Endothelial cell of umbilical vein (primary cell): ENCODE data around the gene CSNK1E. TPM values are rescaled to one million over a fixed set of nuclear protein-coding genes. Genes with fewer than 3 reads are reported as not detected.

Experiments used
- BruUV-seq: library from RNA; stranded (reverse); fragments of 400-500 nt; replicated peaks from 2 replicates; lab custom pipeline; 2021; lab: Mats Ljungman, UMichigan
- CTCF ChIA-PET: fragments of 300-600, 350-600 bp; sonication (Branson Sonifier 250); formaldehyde crosslinking; loops from one replicate; lab custom pipeline; 2021; ENCODE audit warnings: antibody characterized with exemption, inconsistent platforms; lab: Charles Lee
- POLR2A ChIA-PET: fragments of 300-600, 350-600 bp; sonication (Branson Sonifier 250); formaldehyde crosslinking; loops from one replicate; lab custom pipeline; 2021; ENCODE audit warnings: antibody characterized with exemption, inconsistent platforms; lab: Charles Lee
- DNase-seq: peaks from one replicate; pipeline ENCODE4 v3.0.0-alpha.2; 2011; ENCODE audit warnings: low read depth, low spot score
- FAIRE-seq: peaks from 2 replicates; lab custom pipeline; 2011; peaks lifted over from hg19 to GRCh38; lab: Jason Lieb, UNC
- H2AFZ ChIP-seq: 2 replicates; pipeline ENCODE4 v1.6.0; 2012; ENCODE audit warnings: low read depth, low read length, control low read depth, inconsistent platforms
- H3K27ac ChIP-seq: 2 replicates; pipeline ENCODE4 v1.5.1; 2011; ENCODE audit warnings: low read depth, mild to moderate bottlenecking, control low read depth, low read length, moderate library complexity; ENCODE audit not compliant: insufficient read depth
- H3K27me3 ChIP-seq, 2 experiments: 2 replicates each; pipeline versions ENCODE4 v1.6.0 to v1.6.1; 2011; ENCODE audit warnings: low read length in 2 of 2, mixed read lengths in 1 of 2; ENCODE audit not compliant: control insufficient read depth in 2 of 2, insufficient read depth in 2 of 2
- H3K36me3 ChIP-seq, 2 experiments: 2 replicates in 1 of 2; 3 replicates in 1 of 2; pipeline ENCODE4 v1.5.1; 2011; ENCODE audit warnings: low read length in 2 of 2, mild to moderate bottlenecking in 1 of 2, moderate library complexity in 1 of 2; ENCODE audit not compliant: control insufficient read depth in 2 of 2, insufficient read depth in 2 of 2; ENCODE audit errors: extremely low read depth in 1 of 2
- H3K4me1 ChIP-seq: 3 replicates; pipeline ENCODE4 v1.5.1; 2011; ENCODE audit warnings: mild to moderate bottlenecking, low read length; ENCODE audit not compliant: control insufficient read depth, insufficient read depth; ENCODE audit errors: extremely low read depth
- H3K4me2 ChIP-seq: 2 replicates; pipeline ENCODE4 v1.6.1; 2011; ENCODE audit warnings: low read length, control low read depth, mixed read lengths; ENCODE audit not compliant: insufficient read depth
- H3K4me3 ChIP-seq, 3 experiments: fragments of 200-600 bp in 1 of 3; sonication (generic), shearing (Covaris generic) in 1 of 3; replicated peaks in 1 of 3; 2 replicates each; pipeline ENCODE4 v1.5.1; 2011 to 2016; ENCODE audit warnings: control low read depth in 3 of 3, low read length in 3 of 3, mild to moderate bottlenecking in 2 of 3, inconsistent platforms in 1 of 3, low read depth in 1 of 3, moderate library complexity in 1 of 3; ENCODE audit not compliant: insufficient read depth in 1 of 3
- H3K79me2 ChIP-seq: 2 replicates; pipeline ENCODE4 v1.6.0; 2012; ENCODE audit warnings: low read length, inconsistent platforms; ENCODE audit not compliant: control insufficient read depth, insufficient read depth
- H3K9ac ChIP-seq: replicated peaks from 2 replicates; pipeline ENCODE3; 2011; ENCODE audit warnings: low read length, control low read depth; ENCODE audit not compliant: insufficient read depth; ENCODE audit errors: extremely low read depth
- H3K9me1 ChIP-seq: replicated peaks from 3 replicates; pipeline ENCODE4 v1.6.0; 2011; ENCODE audit warnings: mild to moderate bottlenecking, low read length; ENCODE audit not compliant: control insufficient read depth, insufficient read depth; ENCODE audit errors: extremely low read depth
- H3K9me3 ChIP-seq: replicated peaks from 2 replicates; pipeline ENCODE4 v1.5.1; 2012; ENCODE audit warnings: low read length, inconsistent platforms; ENCODE audit not compliant: control insufficient read depth, insufficient read depth
- H4K20me1 ChIP-seq: replicated peaks from 2 replicates; pipeline ENCODE3; 2011; ENCODE audit warnings: mild to moderate bottlenecking, low read length; ENCODE audit not compliant: control insufficient read depth, insufficient read depth; ENCODE audit errors: extremely low read depth
- EZH2 ChIP-seq: IDR thresholded peaks from 2 replicates; pipeline ENCODE4 v1.6.1; 2012; ENCODE audit warnings: borderline replicate concordance, low read depth, mild to moderate bottlenecking, moderate library complexity, low read length, inconsistent platforms; ENCODE audit not compliant: severe bottlenecking
- FOS ChIP-seq: IDR thresholded peaks from 2 replicates; pipeline ENCODE4 v1.6.1; 2011; ENCODE audit warnings: mild to moderate bottlenecking, low read length, moderate library complexity, borderline replicate concordance; ENCODE audit not compliant: insufficient read depth
- GATA2 ChIP-seq: IDR thresholded peaks from 2 replicates; pipeline ENCODE4 v1.7.0; 2011; ENCODE audit warnings: low read depth, mild to moderate bottlenecking, moderate library complexity, mixed read lengths, low read length; ENCODE audit not compliant: insufficient read length, insufficient read depth
- JUN ChIP-seq: IDR thresholded peaks from 2 replicates; pipeline ENCODE4 v1.6.1; 2011; ENCODE audit warnings: borderline replicate concordance, low read depth; ENCODE audit not compliant: insufficient read length, insufficient read depth
- MYC ChIP-seq: IDR thresholded peaks from one replicate; pipeline ENCODE4 v1.6.1; 2011; ENCODE audit warnings: mild to moderate bottlenecking, low read depth, low read length
- POLR2A ChIP-seq: IDR thresholded peaks from 2 replicates; pipeline ENCODE4 v1.6.1; 2012; ENCODE audit warnings: low read depth, mild to moderate bottlenecking, control low read depth, low read length
- POLR2AphosphoS5 ChIP-seq: IDR thresholded peaks from 2 replicates; pipeline ENCODE4 v1.6.1; 2012; ENCODE audit warnings: low read depth, mild to moderate bottlenecking, control low read depth, low read length, moderate library complexity; ENCODE audit not compliant: insufficient read depth
- dilution Hi-C: fragments of 300-500 bp; cut with MboI; formaldehyde crosslinking; loops from one replicate; pipeline ENCODE4 v1.15.0; 2019; ENCODE audit warnings: low sequenced_read_pairs; ENCODE audit not compliant: extremely low pct_ligation_motif_present
- intact Hi-C: fragments of 100-400 bp; cut with micrococcal nuclease; formaldehyde crosslinking; loops from one replicate; pipeline ENCODE4 v1.10.0; 2022
- polyA plus RNA-seq, 4 experiments: library from polyadenylated mRNA; depleted of rRNA in 3 of 4; stranded (reverse) in 3 of 4; unstranded in 1 of 4; fragments of >200 nt; gene quantifications; 2 replicates each; pipeline versions ENCODE4 v1.2.1 to v1.2.3, GENCODE V29; 2011 to 2012; ENCODE audit warnings: missing spikeins in 1 of 4
- total RNA-seq: library from RNA; stranded (reverse); gene quantifications from 2 replicates; pipeline ENCODE4 v1.2.3, GENCODE V29; 2021
- TF ChIP-seq, protein P1 (sequence below): IDR thresholded peaks from 2 replicates; pipeline ENCODE4 v1.6.1; 2011; ENCODE audit not compliant: insufficient read depth, insufficient read length
- TF ChIP-seq, protein P2 (sequence below), 2 donors: IDR thresholded peaks; 1 replicate in 1 of 2; 2 replicates in 1 of 2; pipeline ENCODE4 v1.5.1; 2011; ENCODE audit warnings: low read length in 2 of 2, mild to moderate bottlenecking in 2 of 2, moderate library complexity in 2 of 2, control low read depth in 1 of 2, inconsistent platforms in 1 of 2, low read depth in 1 of 2; ENCODE audit not compliant: insufficient read depth in 1 of 2; ENCODE audit errors: extremely low read depth in 1 of 2

CSNK1E gene
- total and polyA plus RNA-seq, 2 donors (not counting 3 experiments of a cell fraction or from before 2014, with no cell fraction given) = 259 to 262 TPM

DNA sequence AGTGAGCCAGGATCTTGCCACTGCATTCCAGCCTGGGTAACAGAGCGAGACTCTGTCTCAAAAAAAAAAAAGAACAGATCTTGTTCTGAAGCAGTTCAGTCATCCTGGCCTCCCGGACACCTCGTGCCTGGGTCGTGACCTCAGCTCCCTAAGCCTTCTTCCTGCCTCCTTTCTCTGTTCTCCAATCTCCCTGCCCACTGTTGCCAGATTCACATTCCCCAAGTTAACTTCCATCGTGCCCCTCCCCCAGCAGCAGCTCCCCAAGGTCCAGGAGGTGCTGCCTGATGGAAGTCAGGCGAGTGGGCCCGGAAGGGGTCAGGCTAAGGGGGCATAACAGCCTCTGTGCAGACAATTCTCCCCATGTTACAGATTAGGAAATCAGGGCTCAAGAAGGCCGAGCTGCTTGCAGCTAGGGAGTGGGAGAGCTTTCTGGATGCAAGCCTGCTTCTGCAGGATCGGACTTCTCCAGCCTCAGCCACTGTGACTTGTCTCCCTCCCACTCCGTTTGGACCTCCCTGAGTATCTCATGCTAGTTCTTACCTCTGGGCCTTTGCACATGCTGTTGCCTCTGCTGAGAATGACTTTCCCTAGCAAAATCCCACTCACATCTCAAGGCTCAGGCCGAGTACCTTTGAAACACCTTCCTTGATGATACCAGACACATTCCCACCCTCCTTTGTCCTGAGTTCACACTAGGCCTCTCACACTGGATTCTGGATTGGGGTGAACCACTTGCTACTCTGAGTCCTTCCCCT lies 30.1 kb downstream of the CSNK1E start:
- intact Hi-C loops (no loop called here), dilution Hi-C loops (no loop called here)
- Histone ChIP-seq H3K4me2 (no peak overlapping the region), H3K9me3 (no peaks in the 10 kb centered on the region), H3K9me1 (no peaks in the 10 kb centered on the region), H3K4me1 (peaks cover 3% of the 10 kb centered on the region), H3K9ac (no peak overlapping the region), H2AFZ (no peak overlapping the region), H3K79me2 (no peaks in the 10 kb centered on the region), H3K27me3 (no peaks in the 10 kb centered on the region), H4K20me1 (no peaks in the 10 kb centered on the region), H3K27ac (no peak overlapping the region), H3K36me3 (peaks cover 0 to 9% of the 10 kb centered on the region in 2 experiments), H3K4me3 (no peak overlapping the region)
- TF ChIP-seq MYC (no peak), POLR2AphosphoS5 (peak; percentile 24)
- no TSS peak for BruUV-seq
- ChIA-PET POLR2A (interaction anchor here (0.6 kb wide), 1 partner anchor 247 kb away, joined by 7 read pairs; no protein-coding TSS in a partner anchor), CTCF (no interaction called here)
- no peak for DNase-seq
- FAIRE-seq = no peak

DNA sequence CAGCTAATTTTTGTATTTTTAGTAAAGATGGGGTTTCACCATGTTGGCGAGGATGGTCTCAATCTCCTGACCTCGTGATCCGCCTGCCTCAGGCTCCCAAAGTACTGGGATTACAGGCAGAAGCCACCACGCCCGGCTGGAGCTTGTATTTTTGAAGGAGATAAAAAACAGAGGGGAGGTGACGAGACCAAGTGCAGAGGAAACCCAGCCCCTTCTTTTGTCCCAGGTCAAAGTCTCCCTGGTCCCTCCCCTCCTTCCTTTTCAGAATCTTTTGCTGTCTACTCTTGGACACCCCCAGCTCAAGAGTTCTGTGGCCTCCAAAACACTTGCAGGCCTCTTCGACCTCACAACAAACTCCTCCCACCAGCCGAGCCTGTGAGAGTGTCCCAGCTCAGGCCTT lies 32.2 kb downstream of the CSNK1E start:
- H3K27ac ChIP-seq = no peak overlapping the region
- CTCF ChIA-PET = interaction anchor here (1.1 kb wide), 1 partner anchor 23 kb away, joined by 4 read pairs; no protein-coding TSS in a partner anchor

More for the DNA sequence above, 32.2 kb downstream of the CSNK1E start:
- no peaks in the 10 kb centered on the region for H3K9me1 ChIP-seq
- no peak overlapping the region for H3K9ac ChIP-seq
- no peaks in the 10 kb centered on the region for H3K36me3 ChIP-seq
- BruUV-seq = no TSS peak
- H3K27me3 ChIP-seq = no peaks in the 10 kb centered on the region
- no peak for DNase-seq
- H2AFZ ChIP-seq = no peak overlapping the region
- no peaks in the 10 kb centered on the region for H3K9me3 ChIP-seq
- POLR2A ChIA-PET = interaction anchor here (0.7 kb wide), 1 partner anchor 107 kb away, joined by 3 read pairs; no protein-coding TSS in a partner anchor
- dilution Hi-C loops = no loop called here
- intact Hi-C loops = no loop called here
- no peaks in the 10 kb centered on the region for H3K79me2 ChIP-seq
- no peaks in the 10 kb centered on the region for H4K20me1 ChIP-seq
- TF ChIP-seq MYC (no peak), POLR2AphosphoS5 (no peak), JUN (no peak), GATA2 (no peak), FOS (no peak), EZH2 (no peak), POLR2A (no peak)
- TF ChIP-seq, protein P1, sequence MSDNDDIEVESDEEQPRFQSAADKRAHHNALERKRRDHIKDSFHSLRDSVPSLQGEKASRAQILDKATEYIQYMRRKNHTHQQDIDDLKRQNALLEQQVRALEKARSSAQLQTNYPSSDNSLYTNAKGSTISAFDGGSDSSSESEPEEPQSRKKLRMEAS = no peak
- TF ChIP-seq, protein P2, sequence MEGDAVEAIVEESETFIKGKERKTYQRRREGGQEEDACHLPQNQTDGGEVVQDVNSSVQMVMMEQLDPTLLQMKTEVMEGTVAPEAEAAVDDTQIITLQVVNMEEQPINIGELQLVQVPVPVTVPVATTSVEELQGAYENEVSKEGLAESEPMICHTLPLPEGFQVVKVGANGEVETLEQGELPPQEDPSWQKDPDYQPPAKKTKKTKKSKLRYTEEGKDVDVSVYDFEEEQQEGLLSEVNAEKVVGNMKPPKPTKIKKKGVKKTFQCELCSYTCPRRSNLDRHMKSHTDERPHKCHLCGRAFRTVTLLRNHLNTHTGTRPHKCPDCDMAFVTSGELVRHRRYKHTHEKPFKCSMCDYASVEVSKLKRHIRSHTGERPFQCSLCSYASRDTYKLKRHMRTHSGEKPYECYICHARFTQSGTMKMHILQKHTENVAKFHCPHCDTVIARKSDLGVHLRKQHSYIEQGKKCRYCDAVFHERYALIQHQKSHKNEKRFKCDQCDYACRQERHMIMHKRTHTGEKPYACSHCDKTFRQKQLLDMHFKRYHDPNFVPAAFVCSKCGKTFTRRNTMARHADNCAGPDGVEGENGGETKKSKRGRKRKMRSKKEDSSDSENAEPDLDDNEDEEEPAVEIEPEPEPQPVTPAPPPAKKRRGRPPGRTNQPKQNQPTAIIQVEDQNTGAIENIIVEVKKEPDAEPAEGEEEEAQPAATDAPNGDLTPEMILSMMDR (IDR thresholded peaks at IDR 0.05; ENCODE audit: extremely low read depth in 1 of 2, insufficient read depth in 1 of 2, low read depth in 1 of 2, low read length in 2 of 2) = no peak
- H3K4me3 ChIP-seq = no peak overlapping the region
- H3K4me2 ChIP-seq = no peak overlapping the region
- no peak for FAIRE-seq
- H3K4me1 ChIP-seq = peaks cover 3% of the 10 kb centered on the region
